IMR-90 (cell line): ENCODE data around the gene RNF113A. TPM values are rescaled to one million over a fixed set of nuclear protein-coding genes. Genes with fewer than 3 reads are reported as not detected.
A peak's percentile ranks its signal among the peaks of the same experiment; 100 is the strongest.
"Not testable (repeated sequence)": the region's sequence is repeated elsewhere in the genome, so short reads cannot be mapped to it uniquely, and the experiment has no call there.

ENCODE experiments used
- ATAC-seq: fragments of 200-7000 bp; cut with Tn5 transposase; 2 replicates; pipeline ENCODE4 v1.9.1; 2020; ENCODE audit warnings: low read depth, mild to moderate bottlenecking, moderate library complexity
- BruUV-seq: library from RNA; stranded (reverse); fragments of 400-500 nt; replicated peaks from 2 replicates; lab custom pipeline; 2021; lab: Mats Ljungman, UMichigan
- CTCF ChIA-PET: fragments of 300-600 bp; formaldehyde crosslinking; extraction: SDS; loops from one replicate; lab custom pipeline; 2021; ENCODE audit warnings: antibody characterized with exemption; lab: Yijun Ruan, JAX
- POLR2A ChIA-PET: fragments of 300-600 bp; sonication (Branson Sonifier 250); formaldehyde crosslinking; loops from one replicate; lab custom pipeline; 2022; ENCODE audit warnings: antibody characterized with exemption; ENCODE audit not compliant: unreplicated experiment; lab: Charles Lee
- DNase-seq: peaks from one replicate; pipeline ENCODE4 v3.0.0; 2013
- H2AFZ ChIP-seq: replicated peaks from 2 replicates; pipeline ENCODE3; 2013; ENCODE audit warnings: low read length, mild to moderate bottlenecking; ENCODE audit not compliant: poor library complexity
- H2AK5ac ChIP-seq: 2 replicates; pipeline ENCODE4 v1.6.1; 2013; ENCODE audit warnings: low read depth, low read length, inconsistent platforms
- H2AK9ac ChIP-seq: replicated peaks from 2 replicates; pipeline ENCODE3; 2013; ENCODE audit warnings: mild to moderate bottlenecking, low read depth, low read length, moderate library complexity; ENCODE audit not compliant: poor library complexity
- H2BK120ac ChIP-seq: 2 replicates; pipeline ENCODE4 v1.6.1; 2013; ENCODE audit warnings: low read depth, low read length, inconsistent platforms
- H2BK15ac ChIP-seq: 3 replicates; pipeline ENCODE4 v1.6.1; 2013; ENCODE audit warnings: low read depth, low read length, inconsistent platforms
- H2BK20ac ChIP-seq: 2 replicates; pipeline ENCODE4 v1.6.1; 2013; ENCODE audit warnings: low read depth, mild to moderate bottlenecking, inconsistent platforms, low read length, moderate library complexity
- H2BK5ac ChIP-seq: 2 replicates; pipeline ENCODE4 v1.6.1; 2013; ENCODE audit warnings: mild to moderate bottlenecking, low read depth, low read length, inconsistent platforms; ENCODE audit not compliant: poor library complexity, severe bottlenecking
- H3K14ac ChIP-seq: replicated peaks from 2 replicates; pipeline ENCODE4 v1.6.1; 2013; ENCODE audit warnings: low read depth, low read length, inconsistent platforms
- H3K18ac ChIP-seq: 2 replicates; pipeline ENCODE4 v1.6.1; 2013; ENCODE audit warnings: low read depth, low read length, control low read depth
- H3K23ac ChIP-seq: 2 replicates; pipeline ENCODE4 v1.6.1; 2013; ENCODE audit warnings: low read depth, low read length, inconsistent platforms
- H3K27ac ChIP-seq: 2 replicates; pipeline ENCODE4 v1.5.1; 2013; ENCODE audit warnings: mild to moderate bottlenecking, control low read depth, low read length; ENCODE audit not compliant: insufficient read depth
- H3K27me3 ChIP-seq: 2 replicates; pipeline ENCODE4 v1.6.1; 2013; ENCODE audit warnings: low read length; ENCODE audit not compliant: control insufficient read depth, insufficient read depth
- H3K36me3 ChIP-seq: 2 replicates; pipeline ENCODE4 v1.6.1; 2013; ENCODE audit warnings: low read length, mixed read lengths; ENCODE audit not compliant: control insufficient read depth, insufficient read depth
- H3K4ac ChIP-seq: 2 replicates; pipeline ENCODE4 v1.6.1; 2013; ENCODE audit warnings: low read depth, low read length, inconsistent platforms
- H3K4me1 ChIP-seq: 2 replicates; pipeline ENCODE4 v1.6.1; 2013; ENCODE audit warnings: low read length, mixed read lengths; ENCODE audit not compliant: control insufficient read depth, insufficient read depth
- H3K4me2 ChIP-seq: 2 replicates; pipeline ENCODE4 v1.6.1; 2013; ENCODE audit warnings: low read depth, mild to moderate bottlenecking, control low read depth, low read length, moderate library complexity
- H3K4me3 ChIP-seq: 2 replicates; pipeline ENCODE4 v1.5.1; 2013; ENCODE audit warnings: low read depth, mild to moderate bottlenecking, control low read depth, low read length, moderate library complexity; ENCODE audit not compliant: insufficient read depth
- H3K56ac ChIP-seq: 2 replicates; pipeline ENCODE4 v1.6.1; 2013; ENCODE audit warnings: low read length, inconsistent platforms; ENCODE audit not compliant: insufficient read depth; ENCODE audit errors: extremely low read depth
- H3K79me1 ChIP-seq, 2 experiments: 2 replicates each; pipeline ENCODE4 v1.6.1; 2013; ENCODE audit warnings: low read length in 2 of 2, inconsistent platforms in 1 of 2, low read depth in 1 of 2
- H3K9ac ChIP-seq: 2 replicates; pipeline ENCODE4 v1.6.1; 2013; ENCODE audit warnings: low read depth, low read length, control low read depth
- H3K9me1 ChIP-seq: 2 replicates; pipeline ENCODE4 v1.6.1; 2013; ENCODE audit warnings: low read length, inconsistent platforms; ENCODE audit not compliant: insufficient read depth
- H3K9me3 ChIP-seq: 2 replicates; pipeline ENCODE4 v1.6.1; 2013; ENCODE audit warnings: low read length; ENCODE audit not compliant: control insufficient read depth, insufficient read depth
- H4K20me1 ChIP-seq: 2 replicates; pipeline ENCODE4 v1.6.1; 2013; ENCODE audit warnings: low read length, inconsistent platforms; ENCODE audit not compliant: insufficient read depth
- H4K5ac ChIP-seq: 2 replicates; pipeline ENCODE4 v1.6.1; 2013; ENCODE audit warnings: mild to moderate bottlenecking, low read depth, low read length, control low read depth
- H4K8ac ChIP-seq, 2 experiments: 2 replicates each; pipeline ENCODE4 v1.6.1; 2013; ENCODE audit warnings: low read depth in 2 of 2, low read length in 2 of 2, control low read depth in 1 of 2, inconsistent platforms in 1 of 2
- H4K91ac ChIP-seq: 2 replicates; pipeline ENCODE4 v1.6.1; 2013; ENCODE audit warnings: low read depth, low read length, inconsistent platforms; ENCODE audit not compliant: insufficient read depth
- FOS ChIP-seq: fragments of 150-350 bp; IDR thresholded peaks from 2 replicates; pipeline ENCODE4 v1.6.1; 2016; ENCODE audit warnings: low read depth, low read length
- MAZ ChIP-seq: IDR thresholded peaks from 2 replicates; pipeline ENCODE4 v1.6.1; 2012; ENCODE audit warnings: low read depth, mild to moderate bottlenecking, low read length, improper control_type of control experiment, moderate library complexity, borderline replicate concordance
- MXI1 ChIP-seq: IDR thresholded peaks from 2 replicates; pipeline ENCODE4 v1.6.1; 2012; ENCODE audit warnings: low read depth, mild to moderate bottlenecking, low read length, moderate library complexity, borderline replicate concordance
- NFE2L2 ChIP-seq: fragments of 150-350 bp; IDR thresholded peaks from 2 replicates; pipeline ENCODE4 v1.6.1; 2016; ENCODE audit warnings: low read depth, mild to moderate bottlenecking, low read length
- POLR2A ChIP-seq: IDR thresholded peaks from 2 replicates; pipeline ENCODE4 v1.6.1; 2012; ENCODE audit warnings: mild to moderate bottlenecking, low read depth, low read length
- WGBS, 2 experiments: methylation state at CpG; one replicate each; pipeline versions ENCODE4 v1.1.5 to v1.1.7; 2013; ENCODE audit warnings: missing lambda C conversion rate in 2 of 2; ENCODE audit not compliant: insufficient read length in 1 of 2; ENCODE audit errors: extremely low coverage in 2 of 2; 5-methylcytosine and 5-hydroxymethylcytosine counted together
- dilution Hi-C: fragments of 300-500 bp; cut with HindIII; formaldehyde crosslinking; loops from one replicate; pipeline ENCODE4 v1.14.3; 2018; ENCODE audit warnings: low sequenced_read_pairs; ENCODE audit not compliant: unreplicated experiment
- in situ Hi-C: fragments of 300-500 bp; cut with MboI; formaldehyde crosslinking; loops from 3 replicates; pipeline ENCODE4 v1.14.3; 2019; ENCODE audit warnings: low sequenced_read_pairs, inconsistent platforms, mixed read lengths
- intact Hi-C: fragments of 100-400 bp; cut with micrococcal nuclease; formaldehyde crosslinking; loops from 2 replicates; pipeline ENCODE4 v1.10.0; 2022
- polyA plus RNA-seq, 3 experiments: library from polyadenylated mRNA; depleted of rRNA; stranded (reverse); fragments of >200 nt; gene quantifications; 2 replicates each; pipeline ENCODE4 v1.2.3, GENCODE V29; 2012; ENCODE audit warnings: low replicate concordance in 1 of 3
- total RNA-seq: library from RNA; depleted of rRNA; stranded (reverse); fragments of >200 nt; gene quantifications from 2 replicates; pipeline ENCODE4 v1.2.3, GENCODE V29; 2012

Gene RNF113A
- total and polyA plus RNA-seq, 2 of the 4 experiments (the other 2 are of a cell fraction): 16.5 to 17.0 TPM

GRCh38 chrX:119826399-119826959 lies 45.1 kb downstream of the RNF113A start:
- H3K27me3 ChIP-seq: no peaks in the 10 kb centered on the region
- no peak overlapping the region for H3K4me2 ChIP-seq
- no peak overlapping the region for H3K4ac ChIP-seq
- intact Hi-C loops (no loop called here), dilution Hi-C loops (no loop called here), in situ Hi-C loops (no loop called here)
- no peaks in the 10 kb centered on the region for H3K9me3 ChIP-seq
- H4K5ac ChIP-seq: no peak overlapping the region
- no peaks in the 10 kb centered on the region for H3K79me1 ChIP-seq
- H2AFZ ChIP-seq: no peak overlapping the region
- no peaks in the 10 kb centered on the region for H3K9me1 ChIP-seq
- DNase-seq (peak; percentile 39), ATAC-seq (no peak; the same call in 1 of the 2 replicates)
- H3K36me3 ChIP-seq: 0 out of 2 replicates have a peak, but pooled peaks cover 1% of the 10 kb centered on the region
- H3K56ac ChIP-seq: no peak overlapping the region
- H4K20me1 ChIP-seq: no peaks in the 10 kb centered on the region
- TF ChIP-seq FOS (no peak), MXI1 (no peak), MAZ (no peak), NFE2L2 (no peak), POLR2A (no peak)
- no TSS peak for BruUV-seq
- no peak overlapping the region for H3K27ac ChIP-seq
- no peak overlapping the region for H2AK9ac ChIP-seq
- H2BK20ac ChIP-seq: no peak overlapping the region
- no peak overlapping the region for H2BK15ac ChIP-seq
- no peak overlapping the region for H3K4me3 ChIP-seq
- H3K18ac ChIP-seq: no peak overlapping the region
- H2AK5ac ChIP-seq: no peak overlapping the region
- no peak overlapping the region for H2BK120ac ChIP-seq
- WGBS, 2 experiments: no CpG with 5 or more reads among the region's 7 CpGs
- no peak overlapping the region for H3K9ac ChIP-seq
- H3K4me1 ChIP-seq: no peaks in the 10 kb centered on the region
- no peak overlapping the region for H3K14ac ChIP-seq
- H3K23ac ChIP-seq: no peak overlapping the region
- no peak overlapping the region for H4K8ac ChIP-seq
- H4K91ac ChIP-seq: no peak overlapping the region
- CTCF ChIA-PET: no interaction called here
- POLR2A ChIA-PET: no interaction called here
- H2BK5ac ChIP-seq: no peak overlapping the region

- intact Hi-C loops, H3K9me3 ChIP-seq, H3K79me1 ChIP-seq, H3K56ac ChIP-seq, H2BK5ac ChIP-seq, H2BK20ac ChIP-seq, H2BK15ac ChIP-seq, H3K4me3 ChIP-seq, H3K14ac ChIP-seq, H4K8ac ChIP-seq, H2BK120ac ChIP-seq, H3K4me2 ChIP-seq, in situ Hi-C loops, H2AK9ac ChIP-seq, dilution Hi-C loops, H4K5ac ChIP-seq, H3K27ac ChIP-seq, H3K23ac ChIP-seq, ATAC-seq, H3K27me3 ChIP-seq, H3K4ac ChIP-seq, POLR2A ChIA-PET, H3K9me1 ChIP-seq, H4K91ac ChIP-seq, DNase-seq, H3K4me1 ChIP-seq, H2AFZ ChIP-seq, CTCF ChIA-PET, H2AK5ac ChIP-seq, H3K9ac ChIP-seq, H3K18ac ChIP-seq, H4K20me1 ChIP-seq, H3K36me3 ChIP-seq, BruUV-seq: not testable (repeated sequence)
- no CpG with 5 or more reads among the region's 5 CpGs for WGBS, 2 experiments
These were observed 47.3 kb downstream of the RNF113A start for GRCh38 chrX:119824221-119824620.
